WTC11 (cell line): ENCODE data around the gene MSI2.

Experiments used
- CTCF ChIP-seq: fragments of 200-600 bp; IDR thresholded peaks from 2 replicates; pipeline ENCODE4 v1.8.0; 2022; ENCODE audit warnings: antibody characterized with exemption
- MAX ChIP-seq: sonication (generic); formaldehyde crosslinking; IDR thresholded peaks from 2 replicates; pipeline ENCODE4 v1.8.0; 2022; ENCODE audit warnings: mild to moderate bottlenecking, missing genetic modification reagents
- NFYB ChIP-seq: sonication (generic); formaldehyde crosslinking; conservative IDR thresholded peaks from 2 replicates; pipeline ENCODE4 v1.8.0; 2022; ENCODE audit warnings: low read depth, missing genetic modification reagents
- PRDM15 ChIP-seq: sonication (generic); formaldehyde crosslinking; IDR thresholded peaks from 2 replicates; pipeline ENCODE4 v1.8.0; 2022; ENCODE audit warnings: missing genetic modification reagents
- USF2 ChIP-seq: sonication (generic); formaldehyde crosslinking; IDR thresholded peaks from 2 replicates; pipeline ENCODE4 v1.8.1; 2023; ENCODE audit warnings: mild to moderate bottlenecking, missing genetic modification reagents, moderate library complexity

- TF ChIP-seq PRDM15 = no peak
- TF ChIP-seq CTCF = no peak
- no peak for TF ChIP-seq USF2 (CRISPR knock-in tag)
- TF ChIP-seq NFYB (CRISPR knock-in tag) = no peak
- no peak for TF ChIP-seq MAX (CRISPR knock-in tag)
Measured at GRCh38 chr17:57643062-57643461, 386.7 kb downstream of the MSI2 start.
